ENCODE data around the gene NDUFC2. TPM values are rescaled to one million over a fixed set of nuclear protein-coding genes. Genes with fewer than 3 reads are reported as not detected.

Gene NDUFC2
- total RNA-seq, 1 donor from 2014 or later, result 208 TPM

Other genes with a start within 250 kb of the NDUFC2 start
- gene INTS4, start 85.2 kb downstream of the NDUFC2 start, total RNA-seq, result 62.7 and 66.8 TPM in 2 replicates
- 0.23 and 0.34 TPM in 2 replicates for gene KCTD14, start 56.6 kb downstream of the NDUFC2 start, total RNA-seq
- gene THRSP, start 16.0 kb downstream of the NDUFC2 start, total RNA-seq, result not detected in 2 replicates
- 58.6 and 70.1 TPM in 2 replicates for gene ALG8, start 59.8 kb upstream of the NDUFC2 start, total RNA-seq
- gene KCTD21, start 108.8 kb upstream of the NDUFC2 start, total RNA-seq, result 10.0 and 10.4 TPM in 2 replicates
- gene USP35, start 109.1 kb upstream of the NDUFC2 start, total RNA-seq, result 12.9 and 14.6 TPM in 2 replicates

Data from activated T-helper 2 cell treated with anti-CD3 and anti-CD28 coated beads, Interferon-gamma antibody, Interleukin-2, Interleukin-4, amounts not matched to agents 10 μg/mL and 5 μg/mL and 100 μg/mL, durations not matched to agents 14 hours and 24 hours and 36 hours (primary cell).